ENCODE results near the gene SAPCD2.

DNA sequence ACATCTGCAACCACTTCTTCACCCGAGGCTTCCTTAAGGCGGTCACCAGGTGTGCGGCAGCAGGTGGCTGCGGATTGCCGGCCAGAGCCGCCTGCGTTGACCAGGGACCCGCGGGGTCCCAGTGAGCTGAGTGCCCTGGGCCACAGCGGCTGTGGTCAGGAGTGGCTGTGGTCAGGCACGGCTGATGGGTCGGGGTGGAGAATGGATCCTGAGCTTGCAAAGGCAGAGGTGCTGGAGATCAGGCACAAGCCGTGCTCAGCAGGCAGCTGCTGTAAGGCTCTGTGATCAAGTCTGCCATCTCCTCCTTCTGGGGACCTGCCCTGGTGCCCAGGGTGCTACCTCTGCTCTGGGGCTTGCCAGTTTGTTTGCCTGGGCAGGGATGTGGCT lies 9.0 kb upstream of the SAPCD2 start:
- TF ChIP-seq POLR2AphosphoS5 (IDR thresholded peaks at IDR 0.05; ENCODE audit: low read depth, low read length) (no peak), TAF1 (IDR thresholded peaks at IDR 0.05; ENCODE audit: low read depth, low read length) (no peak)

All from GM12891 (cell line).